H1 (cell line): ENCODE results near the gene RAB24. TPM values are rescaled to one million over a fixed set of nuclear protein-coding genes. Genes with fewer than 3 reads are reported as not detected.

ENCODE experiments used
- BACH1 ChIP-seq: IDR thresholded peaks from 2 replicates; pipeline ENCODE4 v1.6.1; 2012; ENCODE audit warnings: low read length, improper control_type of control experiment
- BRCA1 ChIP-seq: IDR thresholded peaks from 2 replicates; pipeline ENCODE4 v1.6.1; 2012; ENCODE audit warnings: low read depth, low read length, improper control_type of control experiment
- CBX5 ChIP-seq: fragments of 300-800, 300-1000 bp; sonication (generic); IDR thresholded peaks from 2 replicates; pipeline ENCODE4 v1.7.1; 2016; ENCODE audit warnings: antibody characterized with exemption, low read length, low read depth
- CHD2 ChIP-seq: IDR thresholded peaks from 2 replicates; pipeline ENCODE4 v1.6.1; 2012; ENCODE audit warnings: low read length, improper control_type of control experiment
- CREB1 ChIP-seq: IDR thresholded peaks from 2 replicates; pipeline ENCODE4 v1.6.1; 2012; ENCODE audit warnings: inconsistent platforms
- EGR1 ChIP-seq: IDR thresholded peaks from 2 replicates; pipeline ENCODE4 v1.6.1; 2011; ENCODE audit warnings: low read depth, low read length, borderline replicate concordance
- FOSL1 ChIP-seq: IDR thresholded peaks from 2 replicates; pipeline ENCODE4 v1.6.1; 2011; ENCODE audit warnings: mild to moderate bottlenecking, low read depth, low read length, moderate library complexity; ENCODE audit not compliant: insufficient read depth
- GTF2F1 ChIP-seq: IDR thresholded peaks from 2 replicates; pipeline ENCODE4 v1.6.1; 2012; ENCODE audit warnings: low read depth, low read length, improper control_type of control experiment, borderline replicate concordance
- HDAC6 ChIP-seq: IDR thresholded peaks from one replicate; pipeline ENCODE4 v1.7.1; 2012; ENCODE audit warnings: low read depth, mild to moderate bottlenecking, inconsistent platforms, low read length, moderate library complexity
- JUND ChIP-seq: IDR thresholded peaks from 2 replicates; pipeline ENCODE4 v1.6.1; 2011; ENCODE audit warnings: mild to moderate bottlenecking, improper control_type of control experiment, low read length
- KDM5A ChIP-seq: fragments of 200-600 bp; IDR thresholded peaks from 2 replicates; pipeline ENCODE4 v1.7.1; 2012; ENCODE audit warnings: mild to moderate bottlenecking, low read length, inconsistent platforms, mixed read lengths
- POLR2A ChIP-seq, 2 experiments: IDR thresholded peaks; 1 replicate in 1 of 2; 2 replicates in 1 of 2; pipeline ENCODE4 v1.6.1; 2011; ENCODE audit warnings: low read depth in 2 of 2, low read length in 2 of 2, mild to moderate bottlenecking in 2 of 2; ENCODE audit errors: control extremely low read depth in 1 of 2
- POLR2AphosphoS5 ChIP-seq: IDR thresholded peaks from 2 replicates; pipeline ENCODE4 v1.6.1; 2011; ENCODE audit warnings: low read depth, low read length
- POU5F1 ChIP-seq: IDR thresholded peaks from 2 replicates; pipeline ENCODE4 v1.6.1; 2011; ENCODE audit warnings: low read depth, mild to moderate bottlenecking, low read length, moderate library complexity
- SIRT6 ChIP-seq: IDR thresholded peaks from one replicate; pipeline ENCODE4 v1.7.1; 2012; ENCODE audit warnings: low read length, inconsistent platforms
- SP4 ChIP-seq: IDR thresholded peaks from 2 replicates; pipeline ENCODE4 v1.6.1; 2012; ENCODE audit warnings: low read length, inconsistent platforms
- TAF1 ChIP-seq: IDR thresholded peaks from 2 replicates; pipeline ENCODE4 v1.6.1; 2011; ENCODE audit warnings: mild to moderate bottlenecking, low read depth, low read length
- TCF12 ChIP-seq: IDR thresholded peaks from 2 replicates; pipeline ENCODE4 v1.6.1; 2011; ENCODE audit warnings: low read depth, mild to moderate bottlenecking, low read length
- ZNF274 ChIP-seq: IDR thresholded peaks from 2 replicates; pipeline ENCODE4 v1.7.0; 2012; ENCODE audit warnings: low read length, borderline replicate concordance; ENCODE audit errors: extremely low read depth
- polyA plus RNA-seq, 7 experiments: library from polyadenylated mRNA; depleted of rRNA in 3 of 7; stranded (reverse) in 5 of 7; unstranded in 2 of 7; fragments of >200 nt in 5 of 7; fragments of 200-250 nt in 2 of 7; gene quantifications; 1 replicate in 5 of 7; 2 replicates in 1 of 7; 4 replicates in 1 of 7; pipeline versions ENCODE4 v1.2.1 to v1.2.3, GENCODE V29; 2011 to 2013; ENCODE audit warnings: missing spikeins in 2 of 7, mixed read lengths in 2 of 7
- total RNA-seq: library from RNA; stranded (reverse); fragmentation: NEBNext Ultra II Directional; extraction: Animal tissue kit (Norgen Biotek cat#: 25700); gene quantifications from 2 replicates; pipeline ENCODE4 v1.2.1, GENCODE V29; 2021
- TF ChIP-seq, protein P1 (sequence below): IDR thresholded peaks from 2 replicates; pipeline ENCODE4 v1.6.1; 2012; ENCODE audit warnings: low read length, inconsistent platforms
- TF ChIP-seq, protein P2 (sequence below): IDR thresholded peaks from 2 replicates; pipeline ENCODE4 v1.6.1; 2012; ENCODE audit warnings: inconsistent platforms
- TF ChIP-seq, protein P3 (sequence below): IDR thresholded peaks from 2 replicates; pipeline ENCODE4 v1.6.1; 2011; ENCODE audit warnings: low read length, improper control_type of control experiment

The RAB24 gene
- total and polyA plus RNA-seq, 2 of the 8 experiments (the other 6 are each of a cell fraction or from before 2014, with no cell fraction given), result 18.8 to 33.8 TPM

DNA sequence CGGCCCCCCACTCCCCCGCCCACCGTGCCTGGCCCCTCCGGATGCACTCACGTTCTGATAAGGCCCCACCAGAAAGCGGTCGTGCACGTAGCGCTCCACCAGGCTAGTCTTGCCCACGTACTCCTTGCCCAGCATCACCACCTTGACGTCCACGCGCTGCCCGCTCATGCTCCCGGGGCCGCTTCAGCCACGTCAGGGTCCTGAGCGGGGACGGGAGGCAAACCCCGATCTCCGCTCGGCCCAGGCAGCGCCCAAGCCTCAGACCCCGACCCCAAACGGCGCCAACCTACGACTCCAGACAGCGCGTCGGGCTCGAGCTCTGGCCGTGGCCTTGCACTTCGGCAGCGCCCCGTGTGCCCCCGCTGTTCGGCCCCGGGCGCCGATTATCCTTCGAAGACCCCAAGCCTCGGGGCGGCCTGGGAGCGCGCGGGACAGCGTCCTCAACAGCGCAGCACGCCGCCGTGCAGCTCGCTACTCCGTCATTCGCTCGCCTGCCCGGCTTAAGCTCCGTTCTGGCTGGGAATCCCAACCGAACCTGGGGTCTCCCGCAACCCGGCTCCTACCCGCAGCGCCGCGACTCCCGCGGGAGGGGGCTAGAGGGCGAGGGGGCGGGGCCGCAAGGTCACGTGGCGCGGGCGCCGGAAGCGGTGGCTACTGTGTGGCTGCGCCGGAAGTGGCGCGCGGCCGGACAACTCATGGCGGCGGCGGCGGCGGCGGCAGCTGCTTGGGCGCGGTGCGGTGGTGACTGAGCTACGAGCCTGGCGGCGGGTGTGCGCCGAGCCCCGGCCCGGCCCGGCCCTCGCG is at the start of gene RAB24, which contains the start of gene PRELID1 (continued):
- TF ChIP-seq TAF1 (peak; percentile 84), GTF2F1 (no peak), CBX5 (no peak), POU5F1 (no peak), JUND (peak; percentile 27; the same call in 1 of the 2 replicates), POLR2AphosphoS5 (no peak; the same call in none of the 2 replicates), BRCA1 (no peak), SP4 (no peak), POLR2A (IDR thresholded peaks at IDR 0.05; ENCODE audit: control extremely low read depth in 1 of 2, low read depth in 2 of 2, low read length in 2 of 2) (peak in 1 of 2 experiments; percentile 50; a peak in 1 of 3 replicates), CREB1 (peak; percentile 76), EGR1 (no peak), SIRT6 (no peak), KDM5A (no peak), HDAC6 (no peak), BACH1 (no peak), FOSL1 (no peak), TCF12 (no peak), ZNF274 (no peak), CHD2 (no peak)
- TF ChIP-seq, protein P1, sequence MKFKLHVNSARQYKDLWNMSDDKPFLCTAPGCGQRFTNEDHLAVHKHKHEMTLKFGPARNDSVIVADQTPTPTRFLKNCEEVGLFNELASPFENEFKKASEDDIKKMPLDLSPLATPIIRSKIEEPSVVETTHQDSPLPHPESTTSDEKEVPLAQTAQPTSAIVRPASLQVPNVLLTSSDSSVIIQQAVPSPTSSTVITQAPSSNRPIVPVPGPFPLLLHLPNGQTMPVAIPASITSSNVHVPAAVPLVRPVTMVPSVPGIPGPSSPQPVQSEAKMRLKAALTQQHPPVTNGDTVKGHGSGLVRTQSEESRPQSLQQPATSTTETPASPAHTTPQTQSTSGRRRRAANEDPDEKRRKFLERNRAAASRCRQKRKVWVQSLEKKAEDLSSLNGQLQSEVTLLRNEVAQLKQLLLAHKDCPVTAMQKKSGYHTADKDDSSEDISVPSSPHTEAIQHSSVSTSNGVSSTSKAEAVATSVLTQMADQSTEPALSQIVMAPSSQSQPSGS, result no peak
- TF ChIP-seq, protein P2, sequence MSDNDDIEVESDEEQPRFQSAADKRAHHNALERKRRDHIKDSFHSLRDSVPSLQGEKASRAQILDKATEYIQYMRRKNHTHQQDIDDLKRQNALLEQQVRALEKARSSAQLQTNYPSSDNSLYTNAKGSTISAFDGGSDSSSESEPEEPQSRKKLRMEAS, result peak; percentile 68
- TF ChIP-seq, protein P3, sequence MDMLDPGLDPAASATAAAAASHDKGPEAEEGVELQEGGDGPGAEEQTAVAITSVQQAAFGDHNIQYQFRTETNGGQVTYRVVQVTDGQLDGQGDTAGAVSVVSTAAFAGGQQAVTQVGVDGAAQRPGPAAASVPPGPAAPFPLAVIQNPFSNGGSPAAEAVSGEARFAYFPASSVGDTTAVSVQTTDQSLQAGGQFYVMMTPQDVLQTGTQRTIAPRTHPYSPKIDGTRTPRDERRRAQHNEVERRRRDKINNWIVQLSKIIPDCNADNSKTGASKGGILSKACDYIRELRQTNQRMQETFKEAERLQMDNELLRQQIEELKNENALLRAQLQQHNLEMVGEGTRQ, result peak; percentile 94
